MM.1S (cell line): ENCODE data around the gene PHTF2.

ENCODE experiments used
- DNase-seq: peaks from one replicate; pipeline ENCODE4 v3.0.0-alpha.2; 2015
- H2AFZ ChIP-seq: fragments of 300-600 bp; sonication (generic); 2 replicates; pipeline ENCODE4 v1.6.0; 2016; ENCODE audit warnings: antibody characterized with exemption, low read length
- H3F3A ChIP-seq: fragments of 300-600 bp; sonication (generic); 2 replicates; pipeline ENCODE4 v1.6.1; 2016; ENCODE audit warnings: mild to moderate bottlenecking, antibody characterized with exemption, low read length, moderate library complexity, mixed read lengths; ENCODE audit not compliant: insufficient read depth
- H3K27ac ChIP-seq: fragments of 300-600 bp; sonication (generic); 2 replicates; pipeline ENCODE4 v1.5.1; 2016; ENCODE audit warnings: mild to moderate bottlenecking, low read length
- H3K27me3 ChIP-seq: fragments of 300-600 bp; sonication (generic); replicated peaks from 2 replicates; pipeline ENCODE4 v1.6.0; 2016; ENCODE audit warnings: low read length; ENCODE audit not compliant: insufficient read depth
- H3K36me3 ChIP-seq: fragments of 300-600 bp; sonication (generic); replicated peaks from 2 replicates; pipeline ENCODE4 v1.6.1; 2016; ENCODE audit warnings: mild to moderate bottlenecking, low read length, mixed read lengths; ENCODE audit not compliant: insufficient read depth
- H3K4me1 ChIP-seq: fragments of 300-600 bp; sonication (generic); 2 replicates; pipeline ENCODE4 v1.6.1; 2016; ENCODE audit warnings: low read length, mixed read lengths
- H3K4me2 ChIP-seq: fragments of 300-600 bp; sonication (generic); 2 replicates; pipeline ENCODE4 v1.6.0; 2016; ENCODE audit warnings: low read depth, low read length
- H3K4me3 ChIP-seq: fragments of 300-600 bp; sonication (generic); 2 replicates; pipeline ENCODE4 v1.5.1; 2016; ENCODE audit warnings: low read length, mixed read lengths
- H3K79me2 ChIP-seq: fragments of 300-600 bp; sonication (generic); 2 replicates; pipeline ENCODE4 v1.6.1; 2016; ENCODE audit warnings: mixed run types, low read length, mixed read lengths
- H3K9ac ChIP-seq: fragments of 300-600 bp; sonication (generic); 2 replicates; pipeline ENCODE4 v1.6.1; 2016; ENCODE audit warnings: low read length, mixed read lengths
- H3K9me2 ChIP-seq: fragments of 300-600 bp; sonication (generic); replicated peaks from 2 replicates; pipeline ENCODE4 v1.6.1; 2016; ENCODE audit warnings: mild to moderate bottlenecking, low read length, mixed read lengths; ENCODE audit not compliant: insufficient read depth
- H3K9me3 ChIP-seq: fragments of 300-600 bp; sonication (generic); replicated peaks from 2 replicates; pipeline ENCODE4 v1.6.1; 2016; ENCODE audit warnings: mild to moderate bottlenecking, low read length, mixed read lengths; ENCODE audit not compliant: insufficient read depth
- H4K20me1 ChIP-seq: fragments of 300-600 bp; sonication (generic); 2 replicates; pipeline ENCODE4 v1.6.1; 2016; ENCODE audit warnings: mild to moderate bottlenecking, low read length, moderate library complexity, mixed read lengths; ENCODE audit not compliant: insufficient read depth
- CTCF ChIP-seq: fragments of 300-600 bp; sonication (generic); IDR thresholded peaks from 2 replicates; pipeline ENCODE4 v1.5.1; 2016; ENCODE audit warnings: antibody characterized with exemption, low read length, mixed read lengths
- EZH2 ChIP-seq: fragments of 300-600 bp; sonication (generic); optimal IDR thresholded peaks from 2 replicates; pipeline ENCODE3; 2017; ENCODE audit warnings: low read depth, mild to moderate bottlenecking, antibody characterized with exemption, low read length, mixed read lengths
- EZH2phosphoT487 ChIP-seq: fragments of 300-600 bp; sonication (generic); IDR thresholded peaks from 2 replicates; pipeline ENCODE4 v1.6.1; 2018; ENCODE audit warnings: antibody characterized with exemption, low read length

The PHTF2 gene

GRCh38 chr7:77796960-77797359 is 1.6 kb upstream of the PHTF2 start:
- Histone ChIP-seq H2AFZ (no peak overlapping the region), H3K9ac (no peak overlapping the region), H3K27ac (no peak overlapping the region), H3K27me3 (no peaks in the 10 kb centered on the region), H3K4me1 (peaks cover 19% of the 10 kb centered on the region), H3K9me3 (no peaks in the 10 kb centered on the region), H3K79me2 (peaks cover 61% of the 10 kb centered on the region), H3K4me3 (peak overlapping the region; percentile 95), H3K36me3 (no peaks in the 10 kb centered on the region), H3K9me2 (no peaks in the 10 kb centered on the region), H3K4me2 (peak overlapping the region; percentile 87), H3F3A (no peaks in the 10 kb centered on the region; the same call in 1 of the 2 replicates), H4K20me1 (no peaks in the 10 kb centered on the region)
- DNase-seq = no peak
- TF ChIP-seq EZH2phosphoT487 = no peak
- TF ChIP-seq CTCF = no peak
- TF ChIP-seq EZH2 = no peak

- H3K79me2 ChIP-seq = peaks cover 61% of the 10 kb centered on the region
- peaks cover 25% of the 10 kb centered on the region for H3K4me1 ChIP-seq
These were observed 709 bp upstream of the PHTF2 start for GRCh38 chr7:77797734-77798393.

GRCh38 chr7:77799078-77799964 is 748 bp downstream of the PHTF2 start:
- peaks cover 66% of the 10 kb centered on the region for H3K79me2 ChIP-seq
- peaks cover 34% of the 10 kb centered on the region for H3K4me1 ChIP-seq
- peak; percentile 27 for DNase-seq
- H4K20me1 ChIP-seq = no peaks in the 10 kb centered on the region
- H3K4me2 ChIP-seq = peak overlapping the region; percentile 68
- no peaks in the 10 kb centered on the region; the same call in 1 of the 2 replicates for H3F3A ChIP-seq
- TF ChIP-seq EZH2phosphoT487 = no peak
- no peak for TF ChIP-seq EZH2
- TF ChIP-seq CTCF = no peak
- no peaks in the 10 kb centered on the region for H3K9me3 ChIP-seq
- H3K9ac ChIP-seq = peak overlapping the region; percentile 76
- H2AFZ ChIP-seq = peak overlapping the region; percentile 92
- no peaks in the 10 kb centered on the region for H3K36me3 ChIP-seq
- peak overlapping the region; percentile 95 for H3K4me3 ChIP-seq
- no peaks in the 10 kb centered on the region for H3K9me2 ChIP-seq
- H3K27me3 ChIP-seq = no peaks in the 10 kb centered on the region
- H3K27ac ChIP-seq = peak overlapping the region; percentile 55; the same call in 1 of the 2 replicates

More at GRCh38 chr7:77797734-77798393, 709 bp upstream of the PHTF2 start:
- no peaks in the 10 kb centered on the region for H4K20me1 ChIP-seq
- H3K27me3 ChIP-seq = no peaks in the 10 kb centered on the region
- peak overlapping the region; percentile 95 for H3K4me3 ChIP-seq
- H3F3A ChIP-seq = no peaks in the 10 kb centered on the region; the same call in 1 of the 2 replicates
- peak overlapping the region; percentile 91 for H2AFZ ChIP-seq
- no peaks in the 10 kb centered on the region for H3K9me3 ChIP-seq
- H3K36me3 ChIP-seq = no peaks in the 10 kb centered on the region
- no peaks in the 10 kb centered on the region for H3K9me2 ChIP-seq
- H3K9ac ChIP-seq = peak overlapping the region; percentile 78
- H3K4me2 ChIP-seq = peak overlapping the region; percentile 87
- no peak for TF ChIP-seq EZH2
- TF ChIP-seq EZH2phosphoT487 = no peak
- no peak for TF ChIP-seq CTCF
- H3K27ac ChIP-seq = peak overlapping the region; percentile 36; the same call in 1 of the 2 replicates
- DNase-seq = peak; percentile 11
